ENCODE data around the gene ATP1A2. TPM values are rescaled to one million over a fixed set of nuclear protein-coding genes. Genes with fewer than 3 reads are reported as not detected.

ATP1A2 gene
- total and polyA plus RNA-seq, 2 of the 8 experiments (the other 6 are each of a cell fraction or from before 2014, with no cell fraction given): 39.7 to 40.8 TPM

DNA sequence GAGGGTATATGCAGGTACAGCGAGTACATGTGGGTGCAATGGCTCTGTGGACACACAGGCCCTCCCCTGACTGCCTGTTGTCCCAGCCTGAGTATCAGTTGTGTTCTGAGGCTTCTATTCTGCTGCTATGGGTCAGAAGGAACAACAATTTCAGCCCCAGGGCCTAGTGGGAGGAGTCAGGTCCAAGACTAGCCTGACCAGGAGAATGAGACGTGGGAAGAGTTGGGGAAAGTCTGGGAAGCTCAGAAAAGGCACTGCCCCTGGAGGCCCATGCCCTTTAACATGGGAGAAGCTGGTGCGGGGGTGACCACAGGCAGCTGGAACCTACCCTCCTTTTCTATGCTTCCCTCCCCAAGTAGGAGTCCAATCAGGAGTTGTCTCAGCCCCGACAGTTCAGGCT is 24.8 kb upstream of the ATP1A2 start:
- 87% methylated on average over 4 of the region's 4 CpGs; no CpG with 5 or more reads in 1 of the 2 experiments for WGBS, 2 experiments (ENCODE audit: extremely low coverage in 1 of 2, insufficient coverage in 1 of 2, insufficient read length in 1 of 2, insufficient replicate concordance in 2 of 2, low coverage in 1 of 2, low lambda C conversion rate in 2 of 2, missing lambda C conversion rate in 1 of 2)
- Histone ChIP-seq H3K36me3 (ENCODE audit: control insufficient read depth in 2 of 4, insufficient read depth in 4 of 4, low read length in 3 of 4) (peaks cover 10 to 35% (median 22%) of the 10 kb centered on the region in 4 experiments), H3K23me2 (ENCODE audit: low read depth, low read length) (0 out of 2 replicates have a peak, but pooled peaks cover 2% of the 10 kb centered on the region), H3K23ac (ENCODE audit: insufficient read length) (no peak overlapping the region), H3K79me2 (ENCODE audit: control insufficient read depth in 1 of 2, insufficient read depth in 2 of 2, low read length in 2 of 2) (peaks cover 0 to 17% of the 10 kb centered on the region in 2 experiments; a peak in 2 of 4 replicates), H2BK15ac (ENCODE audit: low read length) (no peak overlapping the region), H3K4me3 (ENCODE audit: extremely low read depth in 1 of 4, insufficient read depth in 2 of 4, low read depth in 3 of 4, low read length in 4 of 4) (no peak overlapping the region), H3K9ac (replicated peaks in 1 of 4; ENCODE audit: extremely low read depth in 1 of 4, low read depth in 3 of 4, low read length in 3 of 4) (no peak overlapping the region), H2BK120ac (replicated peaks; ENCODE audit: low read depth, low read length) (no peak overlapping the region), H3K4ac (replicated peaks; ENCODE audit: insufficient read length, low read depth, low read length) (no peak overlapping the region), H3K4me2 (ENCODE audit: insufficient read depth in 1 of 2, low read depth in 2 of 2, low read length in 2 of 2) (no peak overlapping the region), H2BK20ac (ENCODE audit: low read length) (no peak overlapping the region), H4K5ac (ENCODE audit: insufficient read length, low read depth, low read length) (no peak overlapping the region), H3K27ac (ENCODE audit: low read depth, low read length) (no peak overlapping the region), H4K20me1 (replicated peaks in 1 of 2; ENCODE audit: control insufficient read depth in 1 of 2, insufficient read depth in 2 of 2, low read length in 2 of 2) (peaks cover 0 to 4% of the 10 kb centered on the region in 2 experiments), H3K4me1 (replicated peaks in 1 of 4; ENCODE audit: control insufficient read depth in 3 of 4, insufficient read depth in 4 of 4, low read length in 3 of 4) (peaks cover 8 to 11% (median 10%) of the 10 kb centered on the region in 4 experiments), H3K56ac (replicated peaks; ENCODE audit: insufficient read length, low read depth, low read length) (no peak overlapping the region), H3K27me3 (replicated peaks in 1 of 4; ENCODE audit: control insufficient read depth in 3 of 4, extremely low read depth in 1 of 4, insufficient read depth in 3 of 4, low read length in 3 of 4) (no peaks in the 10 kb centered on the region; a peak in 1 of 7 replicates), H4K91ac (replicated peaks; ENCODE audit: insufficient read length, low read length) (no peak overlapping the region), H2AK5ac (ENCODE audit: low read depth, low read length) (no peak overlapping the region), H3K18ac (ENCODE audit: extremely low read depth, low read length) (no peak overlapping the region), H3K79me1 (ENCODE audit: low read depth, low read length) (peaks cover 7% of the 10 kb centered on the region; the same call in 1 of the 2 replicates), H3K9me3 (ENCODE audit: insufficient read depth in 2 of 2, low read depth in 1 of 2, low read length in 1 of 2) (no peaks in the 10 kb centered on the region), H2BK12ac (ENCODE audit: low read depth, low read length) (no peak overlapping the region), H2AFZ (ENCODE audit: low read length) (no peak overlapping the region), H4K8ac (ENCODE audit: extremely low read depth, insufficient read depth, low read length) (no peak overlapping the region), H3K14ac (ENCODE audit: insufficient read length) (no peak overlapping the region), H2BK5ac (ENCODE audit: low read depth, low read length) (no peak overlapping the region)
- no peak for DNase-seq (ENCODE audit: low read depth in 1 of 2, low spot score in 2 of 2)
- FAIRE-seq: no peak
- ChIA-PET CTCF (ENCODE audit: partially characterized antibody) (interaction anchor here (1.6 to 50.1 kb wide), 4 partner anchors 12 to 33 kb away, joined by 4 to 1874 read pairs (median 22); partner anchors contain the start of gene KCNJ10), POLR2A (ENCODE audit: partially characterized antibody) (interaction anchor here (1.7 kb wide), 1 partner anchor 25 kb away, joined by 7 read pairs; the partner anchor contains the start of gene ATP1A2)
- no peak for TF ChIP-seq SP4 (IDR thresholded peaks at IDR 0.05; ENCODE audit: low read length)
- no peak for TF ChIP-seq JUND (IDR thresholded peaks at IDR 0.05; ENCODE audit: low read length)
- TF ChIP-seq POLR2AphosphoS5 (IDR thresholded peaks at IDR 0.05; ENCODE audit: low read depth, low read length): no peak; the same call in 1 of the 2 replicates
- no peak for TF ChIP-seq SRF (IDR thresholded peaks at IDR 0.05; ENCODE audit: low read depth, low read length)
- no peak for TF ChIP-seq SP1 (IDR thresholded peaks at IDR 0.05; ENCODE audit: low read depth, low read length)
- no peak for TF ChIP-seq NRF1 (IDR thresholded peaks at IDR 0.05; ENCODE audit: low read depth, low read length)
- no peak for TF ChIP-seq HDAC2 (IDR thresholded peaks at IDR 0.05; ENCODE audit: borderline replicate concordance in 1 of 2, low read depth in 2 of 2, low read length in 2 of 2)
- TF ChIP-seq NANOG (IDR thresholded peaks at IDR 0.05; ENCODE audit: insufficient read depth, low read depth, low read length, poor library complexity, severe bottlenecking): no peak
- no peak for TF ChIP-seq YY1 (IDR thresholded peaks at IDR 0.05; ENCODE audit: low read depth, low read length)
- no peak for TF ChIP-seq PHF8 (conservative IDR thresholded peaks at IDR 0.05; ENCODE audit: low read depth, low read length)
- TF ChIP-seq MAFK (IDR thresholded peaks at IDR 0.05; ENCODE audit: low read depth, low read length): no peak
- no peak for TF ChIP-seq TCF12 (IDR thresholded peaks at IDR 0.05; ENCODE audit: low read depth, low read length)
